ENCODE results near the gene ANO9. TPM values are rescaled to one million over a fixed set of nuclear protein-coding genes. Genes with fewer than 3 reads are reported as not detected.
A peak's percentile ranks its signal among the peaks of the same experiment; 100 is the strongest.

The ANO9 gene
- total RNA-seq, 8 experiments from 2014 or later, result 0.11 to 4.3 (median 0.60) TPM; not detected in 1

GRCh38 chr11:454801-455565 is 13.2 kb upstream of the ANO9 start:
- Histone ChIP-seq H3K27ac (no peak overlapping the region), H3K4me1 (replicated peaks in 1 of 2) (peaks cover 8 to 11% of the 10 kb centered on the region in 2 donors), H3K4me3 (no peak overlapping the region)
- in situ Hi-C loops (cut with MboI; ENCODE audit: low pct_unique_long_range_greater_than_20kb in 2 of 9, low sequenced_read_pairs in 9 of 9, unreplicated experiment in 9 of 9), result no loop called here
- peak in 2 of 8 experiments; percentile 3 to 8 for ATAC-seq (replicated peaks in 6 of 8)
- 0 to 87% (median 64%) methylated on average over 2 to 4 of the region's 14 CpGs; no CpG with 5 or more reads in 4 of the 10 experiments for WGBS, 10 experiments

- Histone ChIP-seq H3K4me3 (no peak overlapping the region), H3K4me1 (replicated peaks in 1 of 2) (peaks cover 14 to 16% of the 10 kb centered on the region in 2 donors), H3K27ac (no peak overlapping the region)
- in situ Hi-C loops (cut with MboI; ENCODE audit: low pct_unique_long_range_greater_than_20kb in 2 of 9, low sequenced_read_pairs in 9 of 9, unreplicated experiment in 9 of 9), result no loop called here
- WGBS, 10 experiments, result 83 to 100% (median 100%) methylated on average over 1 to 3 of the region's 9 CpGs; no CpG with 5 or more reads in 5 of the 10 experiments
- ATAC-seq (replicated peaks in 6 of 8), result no peak
These were observed 12.2 kb upstream of the ANO9 start for GRCh38 chr11:454043-454442.

GRCh38 chr11:453564-453963 is 11.8 kb upstream of the ANO9 start:
- ATAC-seq (replicated peaks in 6 of 8), result no peak
- WGBS, 10 experiments, result 74 to 100% (median 88%) methylated on average over 3 to 7 of the region's 13 CpGs; no CpG with 5 or more reads in 7 of the 10 experiments
- H3K27ac ChIP-seq, result no peak overlapping the region
- H3K4me1 ChIP-seq (replicated peaks in 1 of 2), result peaks cover 18 to 20% of the 10 kb centered on the region in 2 donors
- H3K4me3 ChIP-seq, result no peak overlapping the region
- in situ Hi-C loops (cut with MboI; ENCODE audit: low pct_unique_long_range_greater_than_20kb in 2 of 9, low sequenced_read_pairs in 9 of 9, unreplicated experiment in 9 of 9), result no loop called here

GRCh38 chr11:452916-453527 is 11.2 kb upstream of the ANO9 start:
- Histone ChIP-seq H3K4me3 (no peak overlapping the region), H3K27ac (no peak overlapping the region), H3K4me1 (replicated peaks in 1 of 2) (peaks cover 18 to 20% of the 10 kb centered on the region in 2 donors)
- no peak for ATAC-seq (replicated peaks in 6 of 8)
- in situ Hi-C loops (cut with MboI; ENCODE audit: low pct_unique_long_range_greater_than_20kb in 2 of 9, low sequenced_read_pairs in 9 of 9, unreplicated experiment in 9 of 9), result no loop called here
- WGBS, 10 experiments, result 50 to 99% (median 93%) methylated on average over 2 to 11 of the region's 19 CpGs; no CpG with 5 or more reads in 3 of the 10 experiments

- 50 to 100% (median 100%) methylated on average over 1 to 3 of the region's 12 CpGs; no CpG with 5 or more reads in 6 of the 10 experiments for WGBS, 10 experiments
- in situ Hi-C loops (cut with MboI; ENCODE audit: low pct_unique_long_range_greater_than_20kb in 2 of 9, low sequenced_read_pairs in 9 of 9, unreplicated experiment in 9 of 9), result no loop called here
- Histone ChIP-seq H3K27ac (no peak overlapping the region), H3K4me3 (no peak overlapping the region), H3K4me1 (replicated peaks in 1 of 2) (peaks cover 21 to 25% of the 10 kb centered on the region in 2 donors)
- ATAC-seq (replicated peaks in 6 of 8), result no peak
These were observed 10.5 kb upstream of the ANO9 start for GRCh38 chr11:452203-452744.

- H3K4me3 ChIP-seq, result peak overlapping the region in 1 of 5 donors; percentile 96
- no peak overlapping the region for H3K27ac ChIP-seq
- H3K4me1 ChIP-seq (replicated peaks in 1 of 2), result peaks cover 21 to 25% of the 10 kb centered on the region in 2 donors
- ATAC-seq (replicated peaks in 6 of 8), result no peak
- WGBS, 10 experiments, result 82 to 100% (median 95%) methylated on average over 1 to 4 of the region's 14 CpGs; no CpG with 5 or more reads in 6 of the 10 experiments
- in situ Hi-C loops (cut with MboI; ENCODE audit: low pct_unique_long_range_greater_than_20kb in 2 of 9, low sequenced_read_pairs in 9 of 9, unreplicated experiment in 9 of 9), result no loop called here
These were observed 9.9 kb upstream of the ANO9 start for GRCh38 chr11:451738-452137.

GRCh38 chr11:450809-451451 is 9.1 kb upstream of the ANO9 start:
- in situ Hi-C loops (cut with MboI; ENCODE audit: low pct_unique_long_range_greater_than_20kb in 2 of 9, low sequenced_read_pairs in 9 of 9, unreplicated experiment in 9 of 9), result no loop called here

GRCh38 chr11:449889-450808 is 8.3 kb upstream of the ANO9 start, which contains the start of gene PTDSS2:
Gene PTDSS2 (plus strand): TSS chr11:450279. CDS start chr11:450456, 177 bp downstream.
- peak within 1 kb of the TSS; percentile 68 to 96 (median 89) for H3K4me3 ChIP-seq
- H3K27ac ChIP-seq, result peak within 1 kb of the TSS; percentile 84 to 86
- ATAC-seq (replicated peaks in 6 of 8), result peak; percentile 68 to 82 (median 74)
- 0% methylated on average over 11 of the region's 108 CpGs; no CpG with 5 or more reads in 9 of the 10 experiments for WGBS, 10 experiments
- H3K4me1 ChIP-seq (replicated peaks in 1 of 2), result peaks cover 21% of the 10 kb centered on the region in 2 donors
- in situ Hi-C loops (cut with MboI; ENCODE audit: low pct_unique_long_range_greater_than_20kb in 2 of 9, low sequenced_read_pairs in 9 of 9, unreplicated experiment in 9 of 9), result no loop called here

More at GRCh38 chr11:450809-451451, 9.1 kb upstream of the ANO9 start:
- 0 to 7% (median 2%) methylated on average over 3 to 11 of the region's 46 CpGs; no CpG with 5 or more reads in 5 of the 10 experiments for WGBS, 10 experiments
- peak overlapping the region; percentile 68 to 96 (median 89) for H3K4me3 ChIP-seq
- H3K27ac ChIP-seq, result peak overlapping the region; percentile 53 to 59
- ATAC-seq (replicated peaks in 6 of 8), result peak; percentile 4 to 17 (median 10)
- H3K4me1 ChIP-seq (replicated peaks in 1 of 2), result peaks cover 21 to 25% of the 10 kb centered on the region in 2 donors

- H3K4me1 ChIP-seq (replicated peaks in 1 of 2), result peaks cover 21% of the 10 kb centered on the region in 2 donors
- peak; percentile 44 to 74 (median 70) for ATAC-seq (replicated peaks in 6 of 8)
- peak overlapping the region; percentile 45 to 96 (median 50) for H3K4me3 ChIP-seq
- in situ Hi-C loops (cut with MboI; ENCODE audit: low pct_unique_long_range_greater_than_20kb in 2 of 9, low sequenced_read_pairs in 9 of 9, unreplicated experiment in 9 of 9), result no loop called here
- peak overlapping the region; percentile 84 to 89 for H3K27ac ChIP-seq
- WGBS, 10 experiments, result 0 to 28% (median 7%) methylated on average over 3 to 10 of the region's 55 CpGs; no CpG with 5 or more reads in 6 of the 10 experiments
These were observed 6.3 kb upstream of the ANO9 start for GRCh38 chr11:447923-448731.

GRCh38 chr11:446891-447290 is 5.1 kb upstream of the ANO9 start:
- in situ Hi-C loops (cut with MboI; ENCODE audit: low pct_unique_long_range_greater_than_20kb in 2 of 9, low sequenced_read_pairs in 9 of 9, unreplicated experiment in 9 of 9), result no loop called here
- Histone ChIP-seq H3K4me1 (replicated peaks in 1 of 2) (peaks cover 21 to 29% of the 10 kb centered on the region in 2 donors), H3K27ac (no peak overlapping the region), H3K4me3 (no peak overlapping the region)
- 80 to 100% (median 86%) methylated on average over 1 to 3 of the region's 7 CpGs; no CpG with 5 or more reads in 6 of the 10 experiments for WGBS, 10 experiments
- no peak for ATAC-seq (replicated peaks in 6 of 8)

Measured in motor neuron (in vitro differentiated cells).